Measurements from ENCODE around the gene STK10. TPM values are rescaled to one million over a fixed set of nuclear protein-coding genes. Genes with fewer than 3 reads are reported as not detected.

STK10 gene
- total and polyA plus RNA-seq, 2 of the 8 experiments (the other 6 are each of a cell fraction or from before 2014, with no cell fraction given), result 10.5 to 21.4 TPM

- Histone ChIP-seq H2BK15ac (ENCODE audit: low read length) (no peak overlapping the region), H3K4ac (replicated peaks; ENCODE audit: insufficient read length, low read depth, low read length) (no peak overlapping the region), H3K4me2 (ENCODE audit: insufficient read depth in 1 of 2, low read depth in 2 of 2, low read length in 2 of 2) (no peak overlapping the region), H3K23ac (ENCODE audit: insufficient read length) (no peak overlapping the region), H2BK12ac (ENCODE audit: low read depth, low read length) (no peak overlapping the region), H2AK5ac (ENCODE audit: low read depth, low read length) (no peak overlapping the region), H3K27ac (ENCODE audit: low read depth, low read length) (no peak overlapping the region), H4K8ac (ENCODE audit: extremely low read depth, insufficient read depth, low read length) (no peak overlapping the region), H3K9me3 (ENCODE audit: insufficient read depth in 2 of 2, low read depth in 1 of 2, low read length in 1 of 2) (no peaks in the 10 kb centered on the region), H2BK120ac (replicated peaks; ENCODE audit: low read depth, low read length) (no peak overlapping the region), H4K91ac (replicated peaks; ENCODE audit: insufficient read length, low read length) (no peak overlapping the region), H3K36me3 (ENCODE audit: control insufficient read depth in 2 of 4, insufficient read depth in 4 of 4, low read length in 3 of 4) (no peaks in the 10 kb centered on the region), H3K56ac (replicated peaks; ENCODE audit: insufficient read length, low read depth, low read length) (no peak overlapping the region), H2BK20ac (ENCODE audit: low read length) (no peak overlapping the region), H3K18ac (ENCODE audit: extremely low read depth, low read length) (no peak overlapping the region), H3K4me3 (ENCODE audit: extremely low read depth in 1 of 4, insufficient read depth in 2 of 4, low read depth in 3 of 4, low read length in 4 of 4) (no peak overlapping the region), H3K79me2 (ENCODE audit: control insufficient read depth in 1 of 2, insufficient read depth in 2 of 2, low read length in 2 of 2) (no peaks in the 10 kb centered on the region), H3K27me3 (replicated peaks in 1 of 4; ENCODE audit: control insufficient read depth in 3 of 4, extremely low read depth in 1 of 4, insufficient read depth in 3 of 4, low read length in 3 of 4) (no peaks in the 10 kb centered on the region), H3K23me2 (ENCODE audit: low read depth, low read length) (no peaks in the 10 kb centered on the region; the same call in 1 of the 2 replicates), H3K4me1 (replicated peaks in 1 of 4; ENCODE audit: control insufficient read depth in 3 of 4, insufficient read depth in 4 of 4, low read length in 3 of 4) (peaks cover 0 to 12% (median 4%) of the 10 kb centered on the region in 4 experiments; a peak in 4 of 7 replicates), H4K20me1 (replicated peaks in 1 of 2; ENCODE audit: control insufficient read depth in 1 of 2, insufficient read depth in 2 of 2, low read length in 2 of 2) (no peaks in the 10 kb centered on the region), H2BK5ac (ENCODE audit: low read depth, low read length) (no peak overlapping the region), H3K9ac (replicated peaks in 1 of 4; ENCODE audit: extremely low read depth in 1 of 4, low read depth in 3 of 4, low read length in 3 of 4) (no peak overlapping the region), H3K79me1 (ENCODE audit: low read depth, low read length) (0 out of 2 replicates have a peak, but pooled peaks cover 7% of the 10 kb centered on the region), H4K5ac (ENCODE audit: insufficient read length, low read depth, low read length) (no peak overlapping the region), H2AFZ (ENCODE audit: low read length) (no peak overlapping the region), H3K14ac (ENCODE audit: insufficient read length) (no peak overlapping the region)
- FAIRE-seq (no peak), DNase-seq (ENCODE audit: low read depth in 1 of 2, low spot score in 2 of 2) (no peak)
- POLR2A ChIA-PET (ENCODE audit: partially characterized antibody), result no interaction called here
- no peak for TF ChIP-seq SIRT6 (IDR thresholded peaks at IDR 0.05; ENCODE audit: low read length)
- no peak for TF ChIP-seq GTF2F1 (IDR thresholded peaks at IDR 0.05; ENCODE audit: borderline replicate concordance, low read depth, low read length)
- TF ChIP-seq RBBP5 (IDR thresholded peaks at IDR 0.05; ENCODE audit: borderline replicate concordance, low read depth, low read length), result no peak
- TF ChIP-seq TAF7 (optimal IDR thresholded peaks at IDR 0.05; ENCODE audit: borderline replicate concordance, low read depth, low read length), result no peak
- no peak for TF ChIP-seq ZNF274 (IDR thresholded peaks at IDR 0.05; ENCODE audit: borderline replicate concordance, extremely low read depth, low read length)
- TF ChIP-seq HDAC2 (IDR thresholded peaks at IDR 0.05; ENCODE audit: borderline replicate concordance in 1 of 2, low read depth in 2 of 2, low read length in 2 of 2), result no peak
- no peak for TF ChIP-seq SIX5 (IDR thresholded peaks at IDR 0.05; ENCODE audit: low read depth, low read length)
- WGBS, 2 experiments (ENCODE audit: extremely low coverage in 1 of 2, insufficient coverage in 1 of 2, insufficient read length in 1 of 2, insufficient replicate concordance in 2 of 2, low coverage in 1 of 2, low lambda C conversion rate in 2 of 2, missing lambda C conversion rate in 1 of 2), result 86% methylated on average over 8 of the region's 8 CpGs; no CpG with 5 or more reads in 1 of the 2 experiments
- CTCF ChIA-PET (ENCODE audit: partially characterized antibody), result interaction anchor here (0.8 to 6.3 kb wide), 5 partner anchors 8 to 65 kb away, joined by 3 to 42 read pairs (median 5); partner anchors contain the start of gene STK10
Measured at GRCh38 chr5:172171118-172171517, 16.9 kb downstream of the STK10 start.

All from H1 (cell line).